Smooth muscle cell (in vitro differentiated cells): ENCODE results near the gene GAS2L3. TPM values are rescaled to one million over a fixed set of nuclear protein-coding genes. Genes with fewer than 3 reads are reported as not detected.

ENCODE experiments used
- DNase-seq: peaks from one replicate; lab custom pipeline; 2025; ENCODE audit not compliant: unreplicated experiment; lab: John Stamatoyannopoulos, UW
- H2AFZ ChIP-seq: fragments of 200-600 bp; sonication (generic); 2 replicates; pipeline ENCODE4 v1.6.0; 2016; ENCODE audit warnings: antibody characterized with exemption, low read depth, mild to moderate bottlenecking
- H3F3A ChIP-seq: fragments of 200-600 bp; sonication (generic); 2 replicates; pipeline ENCODE4 v1.6.0; 2017; ENCODE audit warnings: antibody characterized with exemption, low read depth
- H3K27ac ChIP-seq: fragments of 200-600 bp; sonication (generic); 2 replicates; pipeline ENCODE4 v1.5.1; 2016; ENCODE audit warnings: low read depth, mild to moderate bottlenecking
- H3K27me3 ChIP-seq: fragments of 200-600 bp; sonication (generic); 2 replicates; pipeline ENCODE4 v1.6.1; 2016; ENCODE audit warnings: low read depth, mild to moderate bottlenecking
- H3K36me3 ChIP-seq: fragments of 200-600 bp; sonication (generic); 2 replicates; pipeline ENCODE4 v1.5.1; 2016; ENCODE audit warnings: low read depth
- H3K4me1 ChIP-seq: fragments of 200-600 bp; sonication (generic); 2 replicates; pipeline ENCODE4 v1.5.1; 2016; ENCODE audit warnings: low read depth
- H3K4me2 ChIP-seq: fragments of 200-600 bp; sonication (generic); 2 replicates; pipeline ENCODE4 v1.6.0; 2016; ENCODE audit warnings: mild to moderate bottlenecking
- H3K4me3 ChIP-seq: fragments of 200-600 bp; sonication (generic); 2 replicates; pipeline ENCODE4 v1.5.1; 2016; ENCODE audit warnings: mild to moderate bottlenecking
- H3K79me2 ChIP-seq: fragments of 200-600 bp; sonication (generic); 2 replicates; pipeline ENCODE4 v1.6.0; 2016; ENCODE audit warnings: low read depth, mild to moderate bottlenecking
- H3K9ac ChIP-seq: fragments of 200-600 bp; sonication (generic); 2 replicates; pipeline ENCODE4 v1.6.0; 2016; ENCODE audit warnings: low read depth
- H3K9me3 ChIP-seq: fragments of 200-600 bp; sonication (generic); replicated peaks from 2 replicates; pipeline ENCODE4 v1.5.1; 2016; ENCODE audit warnings: low read depth
- H4K20me1 ChIP-seq: fragments of 200-600 bp; sonication (generic); 2 replicates; pipeline ENCODE4 v1.6.0; 2016; ENCODE audit warnings: low read depth
- CTCF ChIP-seq: fragments of 200-600 bp; sonication (generic); IDR thresholded peaks from 2 replicates; pipeline ENCODE4 v1.5.1; 2017; ENCODE audit warnings: borderline replicate concordance, mild to moderate bottlenecking, antibody characterized with exemption; ENCODE audit not compliant: insufficient read depth, poor library complexity, severe bottlenecking
- whole genome bisulfite sequencing: methylation state at CpG from one replicate; pipeline ENCODE4 v1.1.7; 2016; ENCODE audit warnings: low lambda C conversion rate; 5-methylcytosine and 5-hydroxymethylcytosine counted together
- polyA plus RNA-seq: library from polyadenylated mRNA; unstranded; fragments of >200 nt; fragmentation: Nextera tagmentation; extraction: Ambion mirVana; gene quantifications from 2 replicates; pipeline ENCODE4 v1.2.1, GENCODE V29; 2016
- total RNA-seq: library from RNA; depleted of rRNA; stranded (reverse); fragments of >200 nt; gene quantifications from 2 replicates; pipeline ENCODE4 v1.2.3, GENCODE V29; 2014

GAS2L3 gene
- total and polyA plus RNA-seq, 2 experiments from 2014 or later = 1.2 to 5.8 TPM

GRCh38 chr12:100669922-100670321 is 96.4 kb downstream of the GAS2L3 start:
- 75% methylated on average over 4 of the region's 4 CpGs for WGBS
- Histone ChIP-seq H3F3A (no peaks in the 10 kb centered on the region), H3K4me1 (no peaks in the 10 kb centered on the region), H3K9me3 (no peaks in the 10 kb centered on the region), H3K36me3 (no peaks in the 10 kb centered on the region), H3K4me2 (no peak overlapping the region), H3K9ac (no peak overlapping the region), H3K27ac (no peak overlapping the region), H3K79me2 (no peaks in the 10 kb centered on the region), H2AFZ (no peak overlapping the region), H4K20me1 (no peaks in the 10 kb centered on the region), H3K27me3 (no peaks in the 10 kb centered on the region), H3K4me3 (no peak overlapping the region)
- no peak for TF ChIP-seq CTCF
- no peak for DNase-seq

- no peak overlapping the region for H3K27ac ChIP-seq
- 81% methylated on average over 7 of the region's 7 CpGs for WGBS
- H3K27me3 ChIP-seq = no peaks in the 10 kb centered on the region
- H3K4me2 ChIP-seq = no peak overlapping the region
- TF ChIP-seq CTCF = no peak
- no peak overlapping the region for H2AFZ ChIP-seq
- H4K20me1 ChIP-seq = no peaks in the 10 kb centered on the region
- H3K9me3 ChIP-seq = no peaks in the 10 kb centered on the region
- H3K79me2 ChIP-seq = no peaks in the 10 kb centered on the region
- DNase-seq = no peak
- H3K4me1 ChIP-seq = no peaks in the 10 kb centered on the region
- H3K9ac ChIP-seq = no peak overlapping the region
- H3K36me3 ChIP-seq = no peaks in the 10 kb centered on the region
- H3K4me3 ChIP-seq = no peak overlapping the region
- H3F3A ChIP-seq = no peaks in the 10 kb centered on the region
Observed at GRCh38 chr12:100671396-100672074, 98.1 kb downstream of the GAS2L3 start.

GRCh38 chr12:100672075-100672592 is 98.7 kb downstream of the GAS2L3 start:
- Histone ChIP-seq H3F3A (no peaks in the 10 kb centered on the region), H3K27ac (no peak overlapping the region), H3K4me3 (no peak overlapping the region), H2AFZ (no peak overlapping the region), H3K79me2 (no peaks in the 10 kb centered on the region), H3K9me3 (no peaks in the 10 kb centered on the region), H3K27me3 (no peaks in the 10 kb centered on the region), H3K4me1 (no peaks in the 10 kb centered on the region), H3K4me2 (no peak overlapping the region), H4K20me1 (no peaks in the 10 kb centered on the region), H3K36me3 (no peaks in the 10 kb centered on the region), H3K9ac (no peak overlapping the region)
- TF ChIP-seq CTCF = peak; percentile 40
- DNase-seq = no peak
- 62% methylated on average over 2 of the region's 2 CpGs for WGBS
